ENCODE measurements around the gene ACSL5.
"Not testable (repeated sequence)": the region's sequence is repeated elsewhere in the genome, so short reads cannot be mapped to it uniquely, and the experiment has no call there.

The ACSL5 gene

DNA sequence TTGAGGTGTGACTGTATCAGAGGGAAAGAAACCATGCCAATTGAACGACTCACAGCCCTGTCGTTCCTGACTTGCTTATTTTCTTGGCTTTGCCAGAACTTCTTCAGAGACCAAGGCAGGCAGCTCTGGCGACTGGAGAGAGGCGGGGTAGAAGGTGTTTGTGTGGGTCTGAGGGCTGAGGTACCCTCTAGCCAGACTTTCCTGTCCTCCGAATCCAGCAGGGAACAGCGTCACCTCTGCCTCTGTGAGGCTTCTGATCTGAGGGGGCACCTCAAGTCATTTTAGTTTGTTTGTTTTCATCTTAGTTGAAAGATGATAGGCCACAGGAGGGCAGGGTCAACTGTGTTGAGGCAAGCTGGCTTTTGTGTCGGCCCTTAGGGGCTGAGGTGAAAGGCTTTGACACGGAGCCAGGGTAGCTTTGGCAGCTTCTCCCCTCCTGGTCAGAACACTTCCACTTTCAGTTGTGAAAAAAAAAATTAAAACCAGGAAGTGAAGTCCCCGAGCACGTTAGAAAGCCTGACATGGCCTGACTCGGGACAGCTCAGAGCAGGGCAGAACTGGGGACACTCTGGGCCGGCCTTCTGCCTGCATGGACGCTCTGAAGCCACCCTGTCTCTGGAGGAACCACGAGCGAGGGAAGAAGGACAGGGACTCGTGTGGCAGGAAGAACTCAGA is 1.9 kb downstream of the ACSL5 start:
- peak; percentile 14 for DNase-seq (ENCODE audit: low read depth)

DNA sequence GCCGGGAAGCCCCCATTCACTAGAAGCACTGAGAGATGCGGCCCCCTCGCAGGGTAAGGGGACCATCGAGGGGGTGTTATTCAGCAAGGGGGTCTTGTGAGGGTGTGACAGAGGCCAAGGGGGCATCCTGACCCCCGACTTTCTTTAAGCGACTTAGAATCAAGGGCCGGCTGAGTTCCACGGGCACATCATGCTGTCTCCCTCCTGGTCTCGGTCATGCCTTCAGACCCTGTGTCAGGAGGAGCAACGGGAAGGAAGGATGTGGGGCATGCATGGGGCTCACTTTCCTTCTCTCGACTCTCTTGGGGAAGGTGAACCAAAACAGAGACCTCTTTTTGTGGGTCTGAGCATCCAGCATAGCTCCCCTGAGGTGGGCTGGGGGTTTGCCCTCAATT is 2.5 kb downstream of the ACSL5 start:
- no peak for DNase-seq (ENCODE audit: low read depth)

DNA sequence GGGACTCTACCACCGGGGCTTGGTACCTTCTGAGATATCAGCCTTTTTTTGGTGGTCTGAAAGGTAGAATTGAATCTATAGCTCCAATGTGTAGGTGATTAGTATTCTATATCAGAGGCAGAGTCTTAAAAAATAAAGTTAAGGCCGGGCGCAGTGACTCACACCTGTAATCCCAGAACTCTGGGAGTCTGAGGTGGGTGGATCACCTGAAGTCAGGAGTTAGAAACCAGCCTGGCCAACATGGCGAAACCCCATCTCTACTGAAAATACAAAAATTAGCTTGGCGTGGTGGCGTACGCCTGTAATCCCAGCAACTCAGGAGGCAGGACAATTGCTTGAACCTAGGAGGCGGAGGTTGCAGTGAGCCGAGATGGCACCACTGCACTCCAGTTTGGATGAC is 3.2 kb downstream of the ACSL5 start:
- DNase-seq (ENCODE audit: low read depth): not testable (repeated sequence)

DNA sequence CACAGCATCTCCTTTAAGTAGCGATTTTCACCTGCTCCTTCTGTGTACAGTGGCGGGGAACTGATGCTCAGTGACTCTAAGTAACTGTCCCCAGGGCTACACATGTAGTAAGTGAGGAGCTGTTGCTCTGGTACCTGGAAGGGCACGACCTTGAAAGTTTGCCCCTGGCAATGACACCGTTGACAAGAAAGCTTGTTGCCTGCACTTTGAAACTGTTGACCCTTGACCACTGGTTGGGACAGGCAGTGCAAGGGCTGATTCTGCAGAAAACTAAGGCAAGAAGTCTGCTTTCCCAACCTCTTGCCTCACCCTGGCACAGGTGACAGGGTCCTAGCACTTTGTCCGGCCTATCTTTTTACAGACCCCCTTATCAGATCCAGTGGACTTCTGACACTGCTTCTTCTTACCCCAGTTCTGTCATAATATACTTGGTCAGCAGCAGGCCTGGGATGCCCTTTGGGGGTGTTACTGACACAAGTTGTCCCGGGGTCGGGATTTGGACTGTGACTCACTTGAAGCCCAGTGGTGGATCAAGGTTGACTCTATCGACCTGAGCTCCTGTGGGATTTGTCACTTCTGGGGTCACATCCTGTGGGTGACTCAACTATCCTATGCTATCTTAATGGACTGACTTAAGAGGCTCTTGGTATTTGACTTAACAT is 5.8 kb downstream of the ACSL5 start:
- DNase-seq (ENCODE audit: low read depth): no peak

DNA sequence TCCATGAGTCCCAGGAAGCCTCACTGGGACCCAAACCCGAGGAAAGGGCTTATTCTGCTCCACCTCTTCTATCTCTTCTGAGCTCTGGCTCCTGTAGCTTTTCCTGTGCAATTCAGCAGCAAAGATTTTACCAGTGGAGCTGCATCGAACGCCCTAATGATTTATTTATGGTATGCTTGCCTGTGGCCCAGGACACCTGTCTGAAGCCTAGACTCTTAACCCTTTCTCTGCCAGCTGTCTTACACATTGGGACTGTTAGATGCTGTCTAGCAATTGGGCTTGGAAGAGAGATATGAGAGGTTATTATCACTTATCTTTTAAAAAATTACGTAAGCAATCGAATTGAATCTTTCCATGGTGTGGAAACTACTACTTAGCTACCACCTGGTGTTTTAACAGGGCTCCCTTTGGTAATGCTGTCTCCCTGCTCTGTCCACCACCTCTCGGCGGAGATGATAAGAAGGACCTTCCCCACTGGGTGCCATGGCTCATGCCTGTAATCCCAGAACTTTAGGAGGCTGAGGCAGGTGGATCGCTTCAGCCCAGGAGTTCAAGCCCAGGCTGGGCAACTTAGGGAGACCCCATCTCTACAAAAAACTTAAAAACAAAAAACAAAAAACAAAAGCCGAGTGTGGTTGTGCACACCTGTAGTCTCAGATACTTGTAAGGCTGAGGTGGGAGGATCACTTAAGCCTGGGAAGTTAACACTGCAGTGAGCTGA is 8.8 kb downstream of the ACSL5 start:
- no peak for DNase-seq (ENCODE audit: low read depth)

DNA sequence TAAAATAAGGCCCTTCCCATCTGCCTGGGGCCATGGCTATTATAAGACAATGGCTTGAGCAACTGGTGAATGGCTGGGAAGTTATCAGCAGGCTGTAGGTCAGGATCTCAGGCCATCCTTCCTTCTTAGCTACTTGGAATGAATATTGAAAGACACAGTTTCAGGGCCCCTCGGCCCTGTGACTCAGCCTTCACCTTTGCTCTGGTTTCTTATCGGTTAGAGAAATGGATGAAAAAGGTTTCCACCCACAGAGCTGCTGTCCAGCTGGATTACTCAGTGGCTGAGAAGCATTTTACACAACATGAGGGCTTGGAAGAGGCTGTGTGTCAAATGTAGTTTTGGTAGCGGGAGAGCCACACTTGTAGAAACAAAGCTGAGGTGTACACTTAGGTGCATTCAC is 9.4 kb downstream of the ACSL5 start:
- DNase-seq (ENCODE audit: low read depth): no peak

DNA sequence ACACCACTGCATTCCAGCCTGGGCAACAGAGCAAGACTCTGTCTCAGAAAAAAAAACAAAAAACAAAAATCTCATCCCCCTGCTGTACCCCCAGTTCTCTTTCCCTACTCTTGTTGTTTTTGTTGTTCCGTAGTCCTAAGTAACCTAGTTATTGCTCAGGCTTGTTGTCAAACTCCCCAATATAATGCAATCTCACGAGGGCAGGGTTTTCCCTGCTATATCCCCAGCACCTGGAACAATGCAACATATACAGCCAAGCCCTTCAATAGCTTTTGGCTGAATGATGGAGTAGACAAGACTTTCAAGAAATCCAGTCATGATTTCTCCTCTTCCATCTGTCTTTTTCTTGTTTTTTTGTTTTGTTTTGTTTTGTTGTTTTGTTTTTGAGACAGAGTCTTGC is 10.2 kb downstream of the ACSL5 start:
- DNase-seq (ENCODE audit: low read depth): no peak

DNA sequence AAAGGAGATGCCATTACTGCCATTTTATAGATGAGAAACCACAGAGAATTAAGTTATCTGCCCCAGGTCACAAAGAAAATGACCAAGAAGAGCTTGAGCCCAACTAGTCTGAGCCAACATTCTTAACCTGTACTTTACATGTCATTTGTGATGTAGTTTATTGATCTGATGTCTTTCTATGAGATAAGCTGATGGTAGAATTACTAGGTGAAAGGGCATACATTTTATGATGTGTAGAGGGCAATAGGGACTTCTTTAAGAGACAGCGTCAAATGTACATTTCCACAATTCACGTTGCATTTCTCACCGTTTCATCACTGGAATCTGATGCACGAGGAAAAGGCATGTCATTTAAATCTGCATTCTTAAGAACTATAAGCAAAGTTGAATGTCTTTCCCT is 11.3 kb downstream of the ACSL5 start:
- no peak for DNase-seq (ENCODE audit: low read depth)

DNA sequence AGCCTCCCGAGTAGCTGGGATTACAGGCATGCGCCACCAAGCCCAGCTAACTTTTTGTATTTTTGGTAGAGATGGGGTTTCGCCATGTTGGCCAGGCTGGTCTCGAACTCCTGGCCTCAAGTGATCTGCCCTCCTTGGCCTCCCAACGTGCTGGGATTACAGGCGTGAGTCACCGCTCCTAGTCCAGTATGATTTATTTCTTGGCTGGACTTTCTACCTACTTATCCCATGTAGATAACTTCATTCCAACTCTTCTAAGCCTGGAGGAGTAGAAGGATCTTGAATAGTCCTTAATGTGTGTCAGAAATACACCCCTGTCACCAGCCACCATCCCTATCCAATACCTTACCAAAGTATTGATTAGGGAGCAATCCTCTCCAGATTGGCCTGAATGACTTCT is 14.1 kb downstream of the ACSL5 start:
- DNase-seq (ENCODE audit: low read depth): not testable (repeated sequence)

DNA sequence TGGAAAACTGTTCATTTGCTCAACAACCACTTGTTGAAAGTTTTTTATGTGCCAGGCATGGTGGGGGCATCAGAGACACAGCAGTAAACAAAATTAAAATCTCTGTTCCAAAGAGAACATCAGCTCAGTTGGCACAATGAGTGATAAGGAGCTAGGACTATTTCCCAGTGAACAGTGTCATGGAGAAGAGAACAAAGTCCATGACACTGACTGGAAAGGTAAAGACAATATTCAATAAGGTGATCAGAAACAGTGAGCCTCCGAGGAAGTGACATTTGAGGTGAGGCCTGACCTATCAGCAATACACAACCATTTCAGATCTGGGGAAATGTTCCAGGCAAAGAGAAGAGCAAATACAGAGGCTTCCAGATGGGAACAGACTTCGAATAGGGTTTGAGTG is 14.6 kb downstream of the ACSL5 start:
- DNase-seq (ENCODE audit: low read depth): no peak

DNA sequence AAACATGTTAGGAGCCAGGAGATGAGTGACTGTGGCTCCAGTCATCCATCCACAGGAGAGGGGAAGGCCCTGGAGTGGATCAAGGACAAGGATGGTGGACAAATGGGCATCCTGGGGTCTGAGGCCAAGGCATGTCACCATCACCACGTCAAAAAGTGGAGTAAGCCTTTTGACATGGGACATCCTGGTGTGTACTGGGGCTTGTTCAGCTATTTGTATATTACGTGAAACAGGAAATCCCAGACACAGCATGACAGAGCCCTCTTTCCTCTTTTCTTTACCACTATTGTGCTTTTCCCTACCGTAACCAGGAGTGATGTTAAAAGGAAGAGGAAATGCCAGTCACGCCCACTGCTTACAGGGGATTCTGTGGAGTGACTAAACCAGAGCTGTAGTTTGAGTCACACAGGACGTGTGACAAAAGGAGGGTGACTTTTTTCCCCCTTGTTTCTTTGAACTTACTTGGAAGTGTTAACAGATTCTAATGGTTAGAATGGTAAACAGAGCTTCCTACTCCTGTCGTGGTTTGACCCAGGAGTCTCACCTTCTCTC is 15.4 kb downstream of the ACSL5 start:
- no peak for DNase-seq (ENCODE audit: low read depth)

DNA sequence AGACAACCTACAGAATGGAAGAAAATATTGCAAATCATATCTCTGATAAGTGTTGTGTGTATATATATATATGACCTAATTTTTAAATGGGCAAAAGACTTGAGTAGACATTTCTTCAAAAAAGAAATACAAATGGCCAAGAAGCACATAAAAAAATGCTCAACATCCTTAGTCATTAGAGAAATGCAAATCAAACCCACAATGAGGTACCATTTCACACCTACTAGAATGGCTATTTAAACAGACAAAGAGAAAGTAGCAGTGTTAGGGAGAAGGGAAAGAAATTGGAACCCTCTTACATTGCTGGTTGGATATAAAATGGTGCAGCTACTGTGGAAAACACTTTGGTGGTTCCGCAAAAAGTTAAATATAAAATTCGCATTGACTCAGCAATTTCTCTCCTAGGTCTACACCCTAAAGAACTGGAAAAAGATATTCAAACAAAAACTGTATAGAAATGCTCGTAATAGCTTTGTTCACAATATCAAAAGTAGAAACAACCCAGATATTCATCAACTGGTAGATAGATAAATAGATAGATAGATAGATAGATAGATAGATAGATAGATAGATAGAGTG is 16.3 kb downstream of the ACSL5 start:
- no peak for DNase-seq (ENCODE audit: low read depth)

DNA sequence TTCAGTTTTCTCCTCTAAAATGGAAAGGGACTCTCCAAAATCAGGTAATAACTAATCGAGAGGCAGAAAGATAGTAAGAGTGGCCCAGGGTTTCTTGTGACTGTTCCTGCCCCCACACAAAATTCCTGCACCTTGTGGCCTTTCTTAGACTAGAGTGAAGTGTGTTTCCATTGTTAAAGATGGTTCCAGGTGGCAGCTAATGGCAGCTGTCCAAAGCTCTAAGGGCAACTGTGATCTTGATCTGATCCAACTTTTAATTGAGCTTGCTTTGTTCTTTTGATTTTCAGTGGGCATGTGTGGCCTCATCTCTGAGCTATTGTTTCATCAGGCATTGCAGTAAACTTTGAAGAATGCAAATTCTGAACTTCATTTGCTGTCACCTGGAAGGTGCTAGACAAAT is 19.4 kb downstream of the ACSL5 start:
- no peak for DNase-seq (ENCODE audit: low read depth)

DNA sequence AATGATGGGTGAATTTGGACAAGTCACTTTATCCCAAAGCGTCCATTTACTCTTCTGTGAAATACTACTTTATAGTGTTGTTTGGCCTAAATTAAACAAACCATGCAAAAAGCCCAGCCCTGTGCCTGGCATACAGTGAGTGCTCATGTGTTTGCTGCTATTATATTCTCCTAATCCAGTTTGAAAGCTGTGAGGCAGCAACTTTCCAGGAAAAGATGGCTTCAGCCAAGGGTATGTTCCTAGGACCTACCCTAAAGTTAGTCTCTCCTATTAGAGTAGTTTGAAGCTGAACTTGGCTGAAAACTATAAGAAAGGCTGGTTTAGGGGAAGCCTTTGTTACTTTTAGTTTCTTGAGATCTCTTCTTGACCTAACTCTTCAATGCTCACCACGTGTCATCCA is 19.9 kb downstream of the ACSL5 start:
- DNase-seq (ENCODE audit: low read depth): no peak

DNA sequence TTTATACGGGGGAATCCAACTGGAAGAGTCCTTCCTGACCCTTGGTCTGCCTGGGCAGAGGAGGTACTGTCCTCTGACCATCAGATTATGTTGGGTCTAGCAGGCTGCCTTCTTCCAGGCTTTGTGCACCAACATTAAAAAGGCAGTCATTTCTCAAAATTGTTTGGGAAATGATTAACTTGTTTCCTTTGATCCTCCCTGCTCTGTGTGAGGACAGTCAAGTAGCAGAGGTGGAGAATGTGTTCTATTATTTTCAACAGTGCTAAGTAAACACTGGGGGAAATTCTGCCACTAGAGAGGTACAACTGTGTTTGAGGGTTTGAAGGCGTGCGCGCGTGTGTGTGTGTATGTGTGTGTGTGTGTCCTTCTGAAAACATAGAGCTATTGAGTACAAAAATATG is 20.6 kb downstream of the ACSL5 start:
- DNase-seq (ENCODE audit: low read depth): no peak

DNA sequence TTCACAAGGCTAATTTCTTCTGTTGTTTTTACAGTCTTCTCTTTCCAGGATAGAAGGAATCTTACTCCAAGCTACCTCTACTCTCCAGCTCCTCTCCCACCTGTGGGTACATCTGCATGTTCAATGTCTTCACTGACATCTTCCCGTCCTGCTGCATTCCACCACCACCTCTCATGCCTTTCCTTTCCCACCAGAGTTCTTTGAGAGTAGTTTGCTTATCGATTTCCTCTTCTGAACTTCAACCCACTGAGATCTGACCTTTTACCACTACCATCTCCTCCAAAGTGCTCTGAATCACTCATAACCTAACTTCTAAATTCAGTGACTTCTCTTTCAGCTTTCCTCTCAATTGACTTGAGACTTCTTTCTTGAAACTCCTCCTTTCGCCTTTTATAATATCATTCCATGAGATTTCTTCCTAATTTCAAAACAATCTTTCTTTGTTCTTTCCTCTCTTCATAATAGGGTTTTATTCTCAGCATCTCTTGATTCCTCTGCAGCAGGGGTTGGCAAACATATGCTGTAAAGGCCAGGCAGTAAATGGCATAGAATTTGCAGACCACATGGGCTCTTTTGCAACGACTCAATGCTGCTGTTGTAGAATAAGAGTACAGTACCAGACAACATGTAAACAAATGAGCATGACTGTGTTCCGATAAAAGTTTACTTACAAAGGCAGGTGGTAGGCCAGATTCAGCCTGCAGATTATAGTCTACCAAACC is 22.1 kb downstream of the ACSL5 start:
- DNase-seq (ENCODE audit: low read depth): no peak

DNA sequence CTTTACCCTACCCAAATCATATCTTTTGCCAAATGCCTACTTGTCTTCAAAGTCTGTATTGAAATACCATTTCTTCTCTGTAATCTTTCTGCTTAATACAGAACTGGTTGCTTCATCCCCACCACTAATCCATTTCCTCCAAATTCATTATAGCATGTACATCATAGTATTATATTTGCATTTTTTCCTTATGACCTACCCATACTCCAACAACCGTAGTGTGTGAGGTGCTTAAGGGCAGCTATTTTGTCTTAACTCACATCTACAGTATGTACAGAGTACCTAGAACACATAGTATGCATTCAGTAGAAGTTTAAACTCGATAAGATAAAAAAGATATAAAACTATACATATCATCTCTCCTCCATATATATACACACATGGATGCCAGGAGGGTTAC is 23.7 kb downstream of the ACSL5 start:
- DNase-seq (ENCODE audit: low read depth): no peak

DNA sequence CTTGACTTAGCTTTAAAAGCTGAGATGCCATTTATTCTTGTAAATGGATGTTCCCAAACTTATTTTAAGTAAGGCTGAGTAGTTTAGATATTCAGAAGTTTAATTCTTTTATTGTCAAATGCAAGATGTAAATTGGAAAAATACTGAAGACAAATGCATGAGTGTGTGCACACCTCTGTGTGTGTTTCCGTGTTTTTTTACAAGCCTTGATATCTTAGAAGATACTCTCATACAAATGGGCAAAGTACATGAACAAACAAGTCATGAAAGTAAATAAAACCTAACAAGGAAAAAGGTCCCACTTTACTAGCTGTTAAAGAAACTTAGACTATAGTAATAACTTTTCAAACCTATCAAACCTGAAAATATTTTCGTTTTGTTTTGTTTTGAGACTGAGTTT is 29.0 kb downstream of the ACSL5 start:
- DNase-seq (ENCODE audit: low read depth): no peak

DNA sequence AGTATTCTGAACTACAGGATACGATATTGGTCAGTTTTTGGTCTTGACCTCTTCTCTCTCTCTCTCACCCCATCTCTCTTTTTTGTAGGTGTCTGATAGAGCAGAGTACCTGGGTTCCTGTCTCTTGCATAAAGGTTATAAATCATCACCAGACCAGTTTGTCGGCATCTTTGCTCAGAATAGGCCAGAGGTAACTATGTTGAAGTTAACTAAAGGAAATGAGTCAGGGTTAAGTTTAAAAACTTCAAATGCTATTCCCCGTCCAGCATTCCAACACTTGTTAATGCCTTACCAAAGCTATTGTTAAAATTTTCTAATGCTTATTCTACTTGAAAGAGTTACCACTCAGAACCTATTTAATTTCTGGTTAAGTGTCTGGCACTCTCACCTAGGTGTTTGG is 30.7 kb downstream of the ACSL5 start:
- no peak for DNase-seq (ENCODE audit: low read depth)

DNA sequence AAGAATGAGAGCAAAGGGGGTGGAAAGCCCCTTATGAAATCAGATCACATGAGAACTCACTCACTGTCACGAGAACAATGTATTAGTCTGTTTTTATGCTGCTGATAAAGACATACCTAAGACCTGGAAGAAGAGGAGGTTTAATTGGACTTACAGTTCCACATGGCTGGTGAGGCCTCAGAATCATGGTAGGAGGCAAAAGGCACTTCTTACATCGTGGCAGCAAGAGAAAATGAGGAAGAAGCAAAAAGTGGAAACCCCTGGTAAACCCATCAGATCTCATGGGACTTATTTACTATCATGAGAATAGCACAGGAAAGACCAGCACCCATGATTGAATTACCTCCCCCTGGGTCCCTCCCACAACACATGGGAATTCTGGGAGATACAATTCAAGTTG is 32.9 kb downstream of the ACSL5 start:
- not testable (repeated sequence) for DNase-seq (ENCODE audit: low read depth)

DNA sequence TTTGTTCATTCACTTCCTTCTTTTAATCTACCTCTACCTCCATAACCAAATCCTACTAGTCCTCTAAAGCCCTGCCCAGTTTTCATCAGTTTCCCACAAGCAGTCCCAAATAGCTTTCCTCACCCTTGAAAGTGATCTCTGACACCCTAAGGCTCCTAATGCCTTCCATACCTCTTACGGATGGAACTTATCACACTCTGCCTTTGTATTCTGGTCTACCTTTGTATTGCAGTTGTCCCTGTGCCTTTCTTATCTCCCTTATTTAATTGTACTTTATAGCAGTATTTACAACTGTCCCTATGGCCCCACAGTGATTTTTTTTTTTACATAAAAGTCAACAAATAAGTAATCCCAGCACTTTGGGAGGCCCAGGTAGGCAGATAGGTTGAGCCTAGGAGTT is 33.8 kb downstream of the ACSL5 start:
- DNase-seq (ENCODE audit: low read depth): no peak

DNA sequence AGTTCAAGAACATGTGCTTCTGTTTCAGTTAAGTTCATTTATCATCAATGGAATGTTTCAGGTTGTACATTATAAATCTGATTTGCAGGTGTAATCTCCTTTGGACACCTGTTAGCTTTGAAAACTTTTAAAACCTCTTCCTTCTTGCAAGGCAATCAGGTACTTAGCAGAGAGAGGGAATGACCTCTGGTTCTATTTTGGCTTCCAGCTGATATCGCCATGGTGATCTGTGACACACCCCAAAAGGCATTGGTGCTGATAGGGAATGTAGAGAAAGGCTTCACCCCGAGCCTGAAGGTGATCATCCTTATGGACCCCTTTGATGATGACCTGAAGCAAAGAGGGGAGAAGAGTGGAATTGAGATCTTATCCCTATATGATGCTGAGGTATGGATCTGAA is 35.4 kb downstream of the ACSL5 start:
- DNase-seq (ENCODE audit: low read depth): no peak

All from stimulated activated CD8-positive, alpha-beta memory T cell treated with anti-CD3 and anti-CD28 coated beads, Interleukin-12 subunit alpha, Interleukin-12 subunit beta, amount 100 ng/mL, for 4 hours (primary cell).